H9 (cell line): ENCODE data around the gene GFM1. TPM values are rescaled to one million over a fixed set of nuclear protein-coding genes. Genes with fewer than 3 reads are reported as not detected.

Source experiments
- DNase-seq: peaks from one replicate; pipeline ENCODE4 v3.0.0-alpha.2; 2017
- H2AFZ ChIP-seq: one replicate; pipeline ENCODE4 v1.6.1; 2013; ENCODE audit warnings: mild to moderate bottlenecking, low read length, control low read depth, moderate library complexity
- H2AK5ac ChIP-seq: 2 replicates; pipeline ENCODE4 v1.6.1; 2013; ENCODE audit warnings: low read length, control low read depth, mixed read lengths; ENCODE audit not compliant: insufficient read length
- H2BK120ac ChIP-seq: one replicate; pipeline ENCODE4 v1.6.1; 2013; ENCODE audit warnings: low read depth, mild to moderate bottlenecking, low read length, control low read depth, inconsistent platforms; ENCODE audit not compliant: poor library complexity, severe bottlenecking
- H2BK12ac ChIP-seq: 2 replicates; pipeline ENCODE4 v1.6.1; 2013; ENCODE audit warnings: low read length, control low read depth, mixed read lengths, low read depth; ENCODE audit not compliant: insufficient read length
- H2BK15ac ChIP-seq: 2 replicates; pipeline ENCODE4 v1.6.1; 2013; ENCODE audit warnings: low read depth, low read length, control low read depth
- H2BK20ac ChIP-seq: one replicate; pipeline ENCODE4 v1.6.1; 2013; ENCODE audit warnings: low read depth, mild to moderate bottlenecking, low read length, control low read depth, inconsistent platforms; ENCODE audit not compliant: poor library complexity, severe bottlenecking
- H2BK5ac ChIP-seq: 2 replicates; pipeline ENCODE4 v1.6.1; 2013; ENCODE audit warnings: low read length, control low read depth, mixed read lengths; ENCODE audit not compliant: insufficient read length
- H3K14ac ChIP-seq: 2 replicates; pipeline ENCODE4 v1.6.1; 2013; ENCODE audit warnings: low read length, control low read depth; ENCODE audit not compliant: insufficient read depth
- H3K18ac ChIP-seq: 2 replicates; pipeline ENCODE4 v1.6.1; 2013; ENCODE audit warnings: low read depth, mild to moderate bottlenecking, mixed read lengths, low read length, control low read depth; ENCODE audit not compliant: insufficient read length
- H3K23ac ChIP-seq: 2 replicates; pipeline ENCODE4 v1.6.1; 2013; ENCODE audit warnings: low read length, control low read depth, mixed read lengths, low read depth; ENCODE audit not compliant: insufficient read length
- H3K23me2 ChIP-seq: 2 replicates; pipeline ENCODE4 v1.6.1; 2013; ENCODE audit warnings: low read depth, mild to moderate bottlenecking, mixed read lengths, low read length, control low read depth; ENCODE audit not compliant: insufficient read length, poor library complexity, severe bottlenecking
- H3K27ac ChIP-seq: 2 replicates; pipeline ENCODE4 v1.5.1; 2013; ENCODE audit warnings: low read length, control low read depth, mixed read lengths, low read depth; ENCODE audit not compliant: insufficient read length
- H3K27me3 ChIP-seq: 2 replicates; pipeline ENCODE4 v1.6.1; 2013; ENCODE audit warnings: low read length, control low read depth, inconsistent platforms; ENCODE audit not compliant: insufficient read depth
- H3K4ac ChIP-seq: 2 replicates; pipeline ENCODE4 v1.6.1; 2013; ENCODE audit warnings: low read depth, mild to moderate bottlenecking, control low read depth, inconsistent platforms, low read length, moderate library complexity
- H3K4me1 ChIP-seq: 2 replicates; pipeline ENCODE4 v1.6.1; 2013; ENCODE audit warnings: low read length, control low read depth, inconsistent platforms; ENCODE audit not compliant: insufficient read depth
- H3K4me2 ChIP-seq: 2 replicates; pipeline ENCODE4 v1.6.1; 2013; ENCODE audit warnings: low read length, control low read depth, mixed read lengths; ENCODE audit not compliant: insufficient read length, insufficient read depth
- H3K56ac ChIP-seq: 2 replicates; pipeline ENCODE4 v1.6.1; 2013; ENCODE audit warnings: low read depth, mild to moderate bottlenecking, mixed read lengths, low read length, control low read depth; ENCODE audit not compliant: insufficient read length
- H3K79me1 ChIP-seq: 2 replicates; pipeline ENCODE4 v1.6.1; 2013; ENCODE audit warnings: low read depth, mild to moderate bottlenecking, moderate library complexity, low read length, control low read depth, inconsistent platforms; ENCODE audit not compliant: insufficient read depth, poor library complexity, severe bottlenecking
- H3K79me2 ChIP-seq: 2 replicates; pipeline ENCODE4 v1.6.1; 2013; ENCODE audit warnings: low read length, control low read depth, inconsistent platforms; ENCODE audit not compliant: insufficient read depth
- H3K9ac ChIP-seq: 2 replicates; pipeline ENCODE4 v1.6.1; 2013; ENCODE audit warnings: low read length, control low read depth, mixed read lengths; ENCODE audit not compliant: insufficient read length; ENCODE audit errors: extremely low read depth
- H3K9me3 ChIP-seq: one replicate; pipeline ENCODE4 v1.6.1; 2013; ENCODE audit warnings: low read depth, low read length, inconsistent platforms; ENCODE audit not compliant: control insufficient read depth
- H3T11ph ChIP-seq: one replicate; pipeline ENCODE4 v1.6.1; 2013; ENCODE audit warnings: mild to moderate bottlenecking, low read length, control low read depth, inconsistent platforms
- H4K20me1 ChIP-seq: one replicate; pipeline ENCODE4 v1.6.1; 2013; ENCODE audit not compliant: control insufficient read depth, insufficient read length, insufficient read depth
- H4K5ac ChIP-seq: 2 replicates; pipeline ENCODE4 v1.6.1; 2013; ENCODE audit warnings: low read depth, mild to moderate bottlenecking, mixed read lengths, low read length, control low read depth; ENCODE audit not compliant: insufficient read length
- H4K8ac ChIP-seq: replicated peaks from 2 replicates; pipeline ENCODE4 v1.6.1; 2013; ENCODE audit warnings: low read length, control low read depth, mixed read lengths, low read depth; ENCODE audit not compliant: insufficient read length
- H4K91ac ChIP-seq: 2 replicates; pipeline ENCODE4 v1.6.1; 2013; ENCODE audit warnings: low read depth, mild to moderate bottlenecking, moderate library complexity, mixed read lengths, low read length, control low read depth; ENCODE audit not compliant: insufficient read length
- H3K27ac Mint-ChIP-seq, 3 experiments: 2 replicates in 2 of 3; 3 replicates in 1 of 3; pipeline ENCODE4 v1.8.0; 2020 to 2021; ENCODE audit warnings: mixed read lengths in 3 of 3, mild to moderate bottlenecking in 1 of 3, moderate library complexity in 1 of 3
- H3K27me3 Mint-ChIP-seq: 2 replicates; pipeline ENCODE4 v1.8.0; 2021; ENCODE audit warnings: low read depth, mild to moderate bottlenecking, moderate library complexity, mixed read lengths
- H3K36me3 Mint-ChIP-seq, 3 experiments: 2 replicates in 2 of 3; 3 replicates in 1 of 3; pipeline ENCODE4 v1.8.0; 2020 to 2021; ENCODE audit warnings: low read depth in 3 of 3, mixed read lengths in 3 of 3; ENCODE audit not compliant: insufficient read depth in 1 of 3
- H3K4me1 Mint-ChIP-seq, 2 experiments: 2 replicates each; pipeline ENCODE4 v1.8.0; 2020; ENCODE audit warnings: mixed read lengths in 2 of 2
- H3K4me3 Mint-ChIP-seq, 2 experiments: 2 replicates in 1 of 2; 3 replicates in 1 of 2; pipeline ENCODE4 v1.8.0; 2020 to 2021; ENCODE audit warnings: mild to moderate bottlenecking in 2 of 2, mixed read lengths in 2 of 2, moderate library complexity in 1 of 2
- H3K9me3 Mint-ChIP-seq, 2 experiments: 2 replicates in 1 of 2; 3 replicates in 1 of 2; pipeline ENCODE4 v1.8.0; 2020; ENCODE audit warnings: mild to moderate bottlenecking in 2 of 2, mixed read lengths in 2 of 2, moderate library complexity in 1 of 2
- WGBS: extraction: QIAGEN DNeasy Blood & Tissue Kit; methylation state at CpG from one replicate; pipeline ENCODE4 v1.1.7; 2013; ENCODE audit warnings: missing lambda C conversion rate, low lambda C conversion rate, mixed read lengths; ENCODE audit not compliant: insufficient read length; ENCODE audit errors: extremely low coverage; 5-methylcytosine and 5-hydroxymethylcytosine counted together
- total RNA-seq: library from RNA; stranded (reverse); gene quantifications from 2 replicates; pipeline ENCODE4 v1.2.1, GENCODE V29; 2021
- TF ChIP-seq, protein P1 (sequence below): fragments of 200-600 bp; sonication (generic); conservative IDR thresholded peaks from 3 replicates; pipeline ENCODE4 v1.8.0; 2021; ENCODE audit warnings: antibody characterized with exemption, mild to moderate bottlenecking

GFM1 gene
- total RNA-seq, 1 experiment from 2014 or later, result 47.1 TPM

DNA sequence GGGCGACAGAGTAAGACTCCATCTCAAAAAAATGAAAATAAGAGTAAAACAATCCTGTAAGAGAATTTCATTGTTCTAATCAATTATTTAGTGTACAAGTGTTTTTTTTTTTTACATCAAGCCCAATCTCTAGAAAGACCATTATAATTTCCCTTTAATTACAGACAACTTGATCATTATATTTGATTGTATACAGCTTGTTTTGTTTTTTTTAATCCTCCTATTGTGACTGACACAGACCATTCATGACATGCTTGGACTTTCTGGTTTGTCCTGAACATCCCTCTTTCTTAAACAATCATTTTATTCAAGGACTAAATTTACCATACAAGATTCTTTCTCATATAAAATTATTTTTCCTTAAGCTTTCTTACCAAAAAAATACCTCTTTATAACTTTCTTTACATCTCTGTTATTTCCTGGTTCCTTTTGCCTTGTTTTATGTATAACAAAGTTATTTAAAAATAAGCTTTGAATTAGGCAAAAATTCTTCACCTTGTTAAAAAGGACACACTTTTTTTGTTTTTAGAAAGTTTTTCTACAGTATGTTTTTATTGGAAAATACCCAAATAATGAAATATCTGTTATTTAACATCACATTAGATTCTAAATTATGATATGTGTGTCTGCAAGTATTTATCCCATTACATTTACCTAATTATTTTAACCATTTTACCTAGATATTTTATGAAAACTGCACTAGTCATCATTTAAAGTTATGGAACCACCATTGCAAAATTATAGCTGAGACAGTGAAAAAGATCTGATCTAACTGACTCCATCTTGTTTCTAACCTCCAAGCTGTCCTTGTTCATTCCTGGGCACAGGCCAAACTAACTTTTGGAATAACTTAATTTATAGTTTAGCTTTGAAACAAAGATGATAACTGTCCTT is 26.1 kb upstream of the GFM1 start:
- Histone ChIP-seq H2BK15ac (no peak overlapping the region), H4K91ac (no peak overlapping the region), H3K9me3 (no peaks in the 10 kb centered on the region), H2BK5ac (no peak overlapping the region), H3K14ac (no peak overlapping the region), H3K23ac (no peak overlapping the region), H3K4me1 (no peaks in the 10 kb centered on the region), H3K79me2 (no peaks in the 10 kb centered on the region), H3K23me2 (no peaks in the 10 kb centered on the region), H2BK120ac (no peak overlapping the region), H4K20me1 (no peaks in the 10 kb centered on the region), H4K5ac (no peak overlapping the region), H3K4ac (no peak overlapping the region), H2AK5ac (no peak overlapping the region), H3K56ac (no peak overlapping the region), H2AFZ (no peak overlapping the region), H3K27ac (no peak overlapping the region), H2BK20ac (no peak overlapping the region), H3T11ph (no peak overlapping the region), H3K4me2 (no peak overlapping the region), H3K27me3 (no peaks in the 10 kb centered on the region), H3K18ac (no peak overlapping the region), H3K79me1 (no peaks in the 10 kb centered on the region), H2BK12ac (no peak overlapping the region), H4K8ac (no peak overlapping the region), H3K9ac (no peak overlapping the region)
- peaks cover 54 to 60% of the 10 kb centered on the region in 2 experiments for H3K9me3 Mint-ChIP-seq
- H3K4me3 Mint-ChIP-seq, result no peak overlapping the region
- peaks cover 5 to 18% (median 7%) of the 10 kb centered on the region in 3 experiments; a peak in 6 of 7 replicates for H3K36me3 Mint-ChIP-seq
- WGBS, result no CpG with 5 or more reads among the region's 1 CpG
- H3K27ac Mint-ChIP-seq, result no peak overlapping the region
- DNase-seq, result no peak
- no peaks in the 10 kb centered on the region for H3K27me3 Mint-ChIP-seq
- H3K4me1 Mint-ChIP-seq, result no peaks in the 10 kb centered on the region
- TF ChIP-seq, protein P1, sequence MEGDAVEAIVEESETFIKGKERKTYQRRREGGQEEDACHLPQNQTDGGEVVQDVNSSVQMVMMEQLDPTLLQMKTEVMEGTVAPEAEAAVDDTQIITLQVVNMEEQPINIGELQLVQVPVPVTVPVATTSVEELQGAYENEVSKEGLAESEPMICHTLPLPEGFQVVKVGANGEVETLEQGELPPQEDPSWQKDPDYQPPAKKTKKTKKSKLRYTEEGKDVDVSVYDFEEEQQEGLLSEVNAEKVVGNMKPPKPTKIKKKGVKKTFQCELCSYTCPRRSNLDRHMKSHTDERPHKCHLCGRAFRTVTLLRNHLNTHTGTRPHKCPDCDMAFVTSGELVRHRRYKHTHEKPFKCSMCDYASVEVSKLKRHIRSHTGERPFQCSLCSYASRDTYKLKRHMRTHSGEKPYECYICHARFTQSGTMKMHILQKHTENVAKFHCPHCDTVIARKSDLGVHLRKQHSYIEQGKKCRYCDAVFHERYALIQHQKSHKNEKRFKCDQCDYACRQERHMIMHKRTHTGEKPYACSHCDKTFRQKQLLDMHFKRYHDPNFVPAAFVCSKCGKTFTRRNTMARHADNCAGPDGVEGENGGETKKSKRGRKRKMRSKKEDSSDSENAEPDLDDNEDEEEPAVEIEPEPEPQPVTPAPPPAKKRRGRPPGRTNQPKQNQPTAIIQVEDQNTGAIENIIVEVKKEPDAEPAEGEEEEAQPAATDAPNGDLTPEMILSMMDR, result no peak
